ENCODE results near the gene P2RY12. TPM values are rescaled to one million over a fixed set of nuclear protein-coding genes. Genes with fewer than 3 reads are reported as not detected.

The P2RY12 gene
- total and polyA plus RNA-seq, 2 donors (not counting 1 experiment from before 2014, with no cell fraction given): 0.34 to 2.5 TPM

GRCh38 chr3:151386056-151386455, 1.5 kb upstream of the P2RY12 start:
- Histone ChIP-seq H4K20me1 (ENCODE audit: control insufficient read depth, extremely low read depth, insufficient read depth, low read length) (no peaks in the 10 kb centered on the region), H3K79me2 (ENCODE audit: control insufficient read depth, insufficient read depth, low read length) (no peaks in the 10 kb centered on the region), H3K27me3 (ENCODE audit: control insufficient read depth, insufficient read depth, low read length) (no peaks in the 10 kb centered on the region), H3K4me3 (replicated peaks in 1 of 4; ENCODE audit: control extremely low read depth in 1 of 4, insufficient read depth in 1 of 4, low read depth in 3 of 4, low read length in 4 of 4) (no peak overlapping the region), H3K4me1 (ENCODE audit: control insufficient read depth, extremely low read depth, insufficient read depth, low read length) (peaks cover 3% of the 10 kb centered on the region), H3K9me3 (ENCODE audit: control insufficient read depth, insufficient read depth, low read depth, low read length) (no peaks in the 10 kb centered on the region), H3K27ac (ENCODE audit: insufficient read depth, low read length) (no peak overlapping the region), H3K9ac (ENCODE audit: insufficient read depth, low read length) (no peak overlapping the region), H2AFZ (ENCODE audit: low read length) (no peak overlapping the region), H3K36me3 (ENCODE audit: control insufficient read depth, insufficient read depth, low read length) (no peaks in the 10 kb centered on the region), H3K4me2 (ENCODE audit: extremely low read depth, insufficient read depth, low read length) (no peak overlapping the region)
- peak in 1 of 2 donors; percentile 25 for DNase-seq (ENCODE audit: low read depth in 2 of 2)
- no peak for TF ChIP-seq EZH2 (IDR thresholded peaks at IDR 0.05; ENCODE audit: low read length, missing control alignments)
- TF ChIP-seq CTCF (conservative IDR thresholded peaks at IDR 0.05 in 1 of 2, IDR thresholded peaks at IDR 0.05 in 1 of 2; ENCODE audit: low read depth in 1 of 2, low read length in 2 of 2): no peak

GRCh38 chr3:151383956-151384355, 597 bp downstream of the P2RY12 start:
- Histone ChIP-seq H4K20me1 (ENCODE audit: control insufficient read depth, extremely low read depth, insufficient read depth, low read length) (no peaks in the 10 kb centered on the region), H3K79me2 (ENCODE audit: control insufficient read depth, insufficient read depth, low read length) (no peaks in the 10 kb centered on the region), H3K4me2 (ENCODE audit: extremely low read depth, insufficient read depth, low read length) (peak overlapping the region; percentile 88), H3K4me1 (ENCODE audit: control insufficient read depth, extremely low read depth, insufficient read depth, low read length) (peaks cover 3% of the 10 kb centered on the region), H3K27ac (ENCODE audit: insufficient read depth, low read length) (no peak overlapping the region), H3K4me3 (replicated peaks in 1 of 4; ENCODE audit: control extremely low read depth in 1 of 4, insufficient read depth in 1 of 4, low read depth in 3 of 4, low read length in 4 of 4) (peak overlapping the region in 3 of 4 experiments; percentile 0 to 34 (median 8)), H3K9me3 (ENCODE audit: control insufficient read depth, insufficient read depth, low read depth, low read length) (no peaks in the 10 kb centered on the region), H3K36me3 (ENCODE audit: control insufficient read depth, insufficient read depth, low read length) (no peaks in the 10 kb centered on the region), H3K9ac (ENCODE audit: insufficient read depth, low read length) (no peak overlapping the region), H3K27me3 (ENCODE audit: control insufficient read depth, insufficient read depth, low read length) (no peaks in the 10 kb centered on the region), H2AFZ (ENCODE audit: low read length) (peak overlapping the region; percentile 70)
- DNase-seq (ENCODE audit: low read depth in 2 of 2): peak in 1 of 2 donors; percentile 21
- TF ChIP-seq CTCF (conservative IDR thresholded peaks at IDR 0.05 in 1 of 2, IDR thresholded peaks at IDR 0.05 in 1 of 2; ENCODE audit: low read depth in 1 of 2, low read length in 2 of 2): no peak
- no peak for TF ChIP-seq EZH2 (IDR thresholded peaks at IDR 0.05; ENCODE audit: low read length, missing control alignments)

GRCh38 chr3:151383111-151383510, 1.4 kb downstream of the P2RY12 start:
- TF ChIP-seq CTCF (conservative IDR thresholded peaks at IDR 0.05 in 1 of 2, IDR thresholded peaks at IDR 0.05 in 1 of 2; ENCODE audit: low read depth in 1 of 2, low read length in 2 of 2): no peak
- TF ChIP-seq EZH2 (IDR thresholded peaks at IDR 0.05; ENCODE audit: low read length, missing control alignments): no peak
- no peak overlapping the region for H3K4me2 ChIP-seq (ENCODE audit: extremely low read depth, insufficient read depth, low read length)

More at GRCh38 chr3:151383111-151383510, 1.4 kb downstream of the P2RY12 start:
- H2AFZ ChIP-seq (ENCODE audit: low read length): peak overlapping the region; percentile 26
- H3K27me3 ChIP-seq (ENCODE audit: control insufficient read depth, insufficient read depth, low read length): no peaks in the 10 kb centered on the region
- no peak overlapping the region for H3K27ac ChIP-seq (ENCODE audit: insufficient read depth, low read length)
- no peaks in the 10 kb centered on the region for H4K20me1 ChIP-seq (ENCODE audit: control insufficient read depth, extremely low read depth, insufficient read depth, low read length)
- DNase-seq (ENCODE audit: low read depth in 2 of 2): no peak
- H3K9ac ChIP-seq (ENCODE audit: insufficient read depth, low read length): no peak overlapping the region
- no peak overlapping the region for H3K4me3 ChIP-seq (replicated peaks in 1 of 4; ENCODE audit: control extremely low read depth in 1 of 4, insufficient read depth in 1 of 4, low read depth in 3 of 4, low read length in 4 of 4)
- H3K9me3 ChIP-seq (ENCODE audit: control insufficient read depth, insufficient read depth, low read depth, low read length): no peaks in the 10 kb centered on the region
- no peaks in the 10 kb centered on the region for H3K36me3 ChIP-seq (ENCODE audit: control insufficient read depth, insufficient read depth, low read length)
- no peaks in the 10 kb centered on the region for H3K79me2 ChIP-seq (ENCODE audit: control insufficient read depth, insufficient read depth, low read length)
- H3K4me1 ChIP-seq (ENCODE audit: control insufficient read depth, extremely low read depth, insufficient read depth, low read length): peaks cover 3% of the 10 kb centered on the region

Measured in fibroblast of lung (primary cell).